Measurements from ENCODE around the gene OMA1.

Gene OMA1

GRCh38 chr1:58456470-58456869 is 90.1 kb downstream of the OMA1 start:
- no peak for DNase-seq

DNA sequence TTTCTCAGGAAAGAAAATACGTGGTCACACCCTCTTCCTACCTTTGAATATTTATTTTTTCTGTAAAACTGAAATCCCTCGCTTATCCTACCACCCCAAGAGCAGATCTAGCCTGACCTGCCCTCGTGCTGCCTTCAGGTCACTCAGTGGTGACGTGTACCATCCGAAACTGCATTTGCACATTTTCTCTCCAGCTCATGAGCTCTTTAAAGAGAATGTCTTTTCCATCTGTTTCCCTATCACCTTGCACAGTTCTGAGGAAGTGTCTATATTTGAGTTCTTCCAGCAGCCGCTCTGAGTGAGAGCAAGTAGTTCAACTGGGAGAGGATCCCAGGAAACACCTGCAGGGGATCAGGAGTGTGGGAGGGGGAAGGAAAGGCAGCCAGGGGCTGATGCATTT is 91.7 kb downstream of the OMA1 start:
- no peak for DNase-seq

DNA sequence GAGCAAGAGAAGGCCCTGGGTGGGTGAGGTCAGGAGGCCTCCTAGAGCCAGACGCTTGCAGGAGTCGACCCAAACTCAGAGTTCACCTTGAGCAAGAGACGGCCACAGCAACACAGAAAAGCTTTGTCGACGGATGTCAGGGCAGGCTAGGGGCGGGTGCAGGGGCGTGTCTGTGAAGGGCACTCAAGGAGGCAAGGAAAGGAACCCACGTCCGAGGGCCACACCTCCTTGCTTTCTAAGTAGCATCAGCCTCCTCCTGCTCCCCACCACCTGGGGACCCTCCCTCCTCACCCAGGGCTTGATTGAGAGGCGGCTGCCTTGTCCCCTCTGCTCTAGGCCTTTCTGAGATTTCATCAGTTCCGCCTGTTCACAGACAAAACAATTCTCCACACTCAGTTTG is 92.1 kb downstream of the OMA1 start:
- DNase-seq = no peak

- DNase-seq = no peak
Measured at GRCh38 chr1:58451560-58452191, 94.8 kb downstream of the OMA1 start.

DNA sequence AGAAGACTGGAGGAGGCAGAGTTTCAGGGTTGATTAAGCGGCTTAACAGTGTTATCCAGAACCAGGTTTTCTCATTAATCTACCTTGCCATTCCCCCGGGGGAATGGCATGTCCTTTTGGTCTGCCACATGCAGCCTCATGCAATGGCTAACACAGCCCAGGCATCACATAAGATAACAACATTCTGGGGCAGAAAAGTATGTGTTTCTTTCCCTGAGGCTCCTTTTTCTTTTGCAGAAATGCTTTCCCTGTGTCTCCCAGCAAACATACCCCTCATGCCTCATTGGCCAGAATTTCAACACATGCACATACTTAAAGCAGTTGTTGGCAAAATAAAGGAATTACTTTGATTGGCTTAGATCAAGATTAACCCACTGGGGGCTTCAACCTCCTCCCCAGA is 98.6 kb downstream of the OMA1 start:
- DNase-seq = no peak

DNA sequence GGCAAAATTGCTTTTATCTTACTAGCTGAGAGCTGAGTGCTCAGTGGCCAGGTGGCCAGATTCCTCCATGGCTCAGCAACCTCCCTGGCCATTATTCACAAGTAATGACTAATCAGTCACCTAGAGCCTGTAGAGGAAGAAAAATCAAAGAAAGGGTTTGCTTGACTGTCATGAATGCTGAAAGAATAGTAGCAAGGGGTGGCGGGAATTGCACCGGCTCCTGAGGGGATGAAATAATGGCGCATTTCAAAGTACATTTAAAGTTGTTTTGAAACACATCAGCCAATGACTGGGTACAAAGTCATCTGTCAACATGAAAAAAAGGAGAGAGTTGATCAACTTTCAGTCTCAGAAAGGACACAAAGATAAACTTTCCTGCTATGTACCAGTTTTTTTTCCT is 99.5 kb downstream of the OMA1 start:
- no peak for DNase-seq

DNA sequence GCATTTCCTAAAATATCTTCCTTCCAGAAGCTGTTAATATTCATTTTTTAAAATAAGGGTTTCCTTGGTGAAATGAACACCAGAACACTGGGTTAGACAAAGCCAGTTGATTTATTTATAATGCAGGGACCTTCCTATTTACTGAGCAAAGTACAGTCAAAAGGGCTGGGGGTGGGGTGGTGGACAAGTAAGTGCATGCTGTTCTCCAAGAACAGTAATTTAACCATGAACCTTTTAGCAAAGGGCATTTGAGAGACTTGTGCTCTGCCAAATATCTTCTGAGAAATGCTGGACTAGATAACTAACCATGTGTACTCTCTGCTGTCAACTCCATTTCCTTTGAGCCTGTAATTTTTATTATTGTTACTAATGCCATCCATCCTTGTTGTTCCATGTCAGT is 100.2 kb downstream of the OMA1 start:
- no peak for DNase-seq

DNA sequence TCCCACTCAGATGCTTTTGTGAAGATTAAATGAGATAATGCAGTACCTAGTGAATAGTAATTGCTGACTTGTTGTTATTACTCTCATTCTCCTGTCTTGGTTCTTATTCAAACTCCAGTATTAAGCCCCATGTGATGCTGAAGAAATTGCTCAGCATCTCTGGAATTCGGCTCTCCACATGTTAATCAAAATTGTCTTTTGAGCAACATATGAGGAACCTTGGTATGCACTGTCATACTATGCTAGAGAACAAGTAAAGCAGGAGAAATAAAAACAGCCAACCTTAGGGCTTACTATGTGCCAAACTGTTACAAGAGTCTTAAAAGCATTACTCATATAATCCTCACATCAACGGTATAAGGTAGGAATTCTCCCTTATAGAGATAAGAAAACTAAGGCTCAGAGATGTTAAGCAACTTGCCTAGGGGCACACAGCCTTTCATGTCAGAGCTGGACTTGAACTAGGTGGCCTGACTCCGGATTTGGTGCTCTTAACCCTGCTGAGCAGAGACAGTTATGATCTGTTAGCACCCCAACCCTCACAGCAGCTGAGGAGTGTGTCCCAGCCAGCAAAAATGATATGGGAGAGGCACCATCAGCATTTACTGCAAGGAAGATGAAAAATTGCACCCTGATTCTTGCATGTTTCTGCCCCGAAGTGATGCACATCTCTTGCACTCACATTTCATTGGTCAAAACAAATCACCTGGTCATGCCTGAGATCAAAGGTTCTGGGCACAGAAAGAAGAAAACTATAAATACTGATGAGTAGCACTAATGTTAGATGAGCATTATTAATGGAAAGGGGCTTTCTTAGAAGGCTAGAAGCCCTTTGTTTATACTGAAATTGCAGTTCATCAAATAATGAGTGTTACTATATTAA is 102.3 kb downstream of the OMA1 start:
- DNase-seq = no peak

DNA sequence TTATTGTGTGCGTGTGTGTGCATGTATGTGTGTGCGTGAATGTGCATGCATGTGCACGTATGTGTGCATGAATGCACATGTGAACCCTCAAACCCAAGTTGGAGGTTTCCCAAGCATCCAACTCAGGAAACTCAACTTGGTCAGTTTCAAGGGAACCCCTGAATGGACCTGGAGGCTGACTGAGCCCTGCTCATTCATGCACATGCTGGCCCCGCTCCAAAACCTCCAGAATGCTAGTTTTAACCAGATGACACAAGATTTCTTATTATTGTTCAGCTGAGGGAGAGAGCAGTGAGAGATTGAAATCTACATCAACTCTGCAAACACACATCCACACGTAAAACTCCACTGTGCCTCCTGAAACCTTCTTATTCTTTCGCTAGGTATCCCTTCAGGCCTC is 104.4 kb downstream of the OMA1 start:
- DNase-seq = no peak

GRCh38 chr1:58441699-58442098 is 104.8 kb downstream of the OMA1 start:
- no peak for DNase-seq

- no peak for DNase-seq
Measured at GRCh38 chr1:58440696-58441095, 105.8 kb downstream of the OMA1 start.

DNA sequence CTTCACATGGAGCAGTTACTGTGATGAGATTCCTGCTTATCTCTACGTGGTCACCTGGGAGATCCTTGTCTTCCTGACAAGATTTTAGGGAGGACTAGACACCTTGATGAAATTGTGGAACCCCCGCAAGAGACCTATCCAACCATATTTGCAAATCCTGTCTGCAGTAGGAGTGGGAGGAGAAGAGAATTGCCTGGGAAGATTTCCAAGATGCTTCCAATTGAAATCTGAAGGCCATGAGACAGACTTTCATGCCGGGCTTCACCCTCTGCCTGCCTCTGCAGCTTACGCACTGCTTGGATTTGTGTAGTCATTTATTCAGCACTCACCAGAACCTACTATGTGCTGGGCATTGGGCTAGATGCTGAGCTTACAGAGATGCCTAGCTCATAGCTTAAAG is 106.6 kb downstream of the OMA1 start:
- no peak for DNase-seq

DNA sequence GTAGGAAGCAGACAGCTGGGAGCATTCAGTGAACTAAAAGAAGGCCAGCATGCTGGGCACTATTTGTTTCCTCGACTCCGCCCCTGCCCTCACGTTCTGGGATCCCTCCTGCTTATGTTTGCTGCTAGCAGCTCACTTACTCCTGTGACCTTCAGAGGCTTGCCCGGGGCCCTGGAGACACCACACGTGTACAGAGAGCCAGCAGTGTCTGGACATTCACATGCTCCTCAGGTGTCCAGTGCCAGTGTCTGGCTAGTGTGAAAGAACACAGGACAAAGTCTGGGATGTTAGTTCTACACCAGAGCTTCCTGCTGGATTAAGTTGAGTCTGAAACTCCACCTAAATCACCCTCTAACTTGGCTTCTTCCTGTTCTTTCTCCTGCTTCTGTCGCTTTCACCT is 108.1 kb downstream of the OMA1 start:
- DNase-seq = no peak

DNA sequence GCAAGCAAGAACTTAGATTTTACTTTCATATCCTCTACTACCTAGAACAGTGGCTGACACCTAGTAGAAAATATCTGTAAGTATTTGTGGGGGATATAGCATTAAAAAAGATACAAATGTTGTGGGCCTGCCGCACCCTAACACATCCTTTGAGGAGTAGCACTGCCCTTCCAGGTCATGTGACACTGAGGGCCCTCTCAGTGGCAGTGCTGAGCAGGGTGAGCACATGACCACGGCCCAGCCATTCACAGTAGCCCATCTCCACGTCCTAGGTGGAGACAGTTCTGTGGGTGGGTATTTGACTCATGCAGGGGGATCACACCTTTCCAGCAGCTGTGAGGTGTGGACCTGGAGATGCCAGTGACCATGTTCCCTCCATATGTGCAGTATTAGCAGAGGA is 108.9 kb downstream of the OMA1 start:
- no peak for DNase-seq

- DNase-seq = no peak
Measured at GRCh38 chr1:58436615-58437297, 109.8 kb downstream of the OMA1 start.

DNA sequence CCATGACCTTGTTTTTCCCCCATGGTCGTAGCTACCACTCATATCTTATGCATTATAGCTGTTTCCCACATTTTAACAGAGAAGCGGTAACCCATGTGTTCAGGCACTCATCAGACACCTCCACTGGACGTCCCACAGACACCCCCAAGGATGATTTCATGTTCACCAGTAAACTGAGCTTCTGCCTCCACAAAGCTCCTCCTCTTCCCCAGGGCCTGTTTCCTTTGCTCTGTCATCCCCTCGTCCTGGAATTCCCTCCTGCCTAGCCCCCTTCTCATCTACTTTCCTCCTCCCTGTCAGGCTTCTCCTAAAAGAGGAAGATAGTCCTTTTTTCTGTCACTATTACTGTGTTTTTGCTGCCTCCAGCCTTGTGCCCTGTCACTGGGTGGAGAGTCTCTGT is 111.2 kb downstream of the OMA1 start:
- DNase-seq = no peak

- DNase-seq = no peak
Measured at GRCh38 chr1:58434607-58435006, 111.9 kb downstream of the OMA1 start.

DNA sequence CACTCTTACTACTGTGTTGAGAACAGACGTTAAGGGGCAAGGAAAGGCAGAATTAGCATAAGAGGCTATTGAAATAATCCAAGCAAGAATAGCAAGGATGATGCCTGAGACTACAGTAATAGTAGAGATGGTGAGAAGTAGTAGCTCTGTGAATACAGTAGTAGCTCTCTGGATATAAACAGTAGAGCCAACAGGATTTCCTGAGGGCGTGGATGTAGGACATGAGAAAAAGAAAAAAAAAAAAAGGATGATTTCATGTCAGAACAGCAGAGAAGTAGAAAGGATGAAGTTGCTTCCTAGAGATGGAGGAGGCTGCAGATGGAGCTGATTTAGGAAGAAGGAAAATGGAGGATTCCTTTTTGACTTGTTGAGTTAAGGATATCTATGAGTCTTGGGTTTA is 112.3 kb downstream of the OMA1 start:
- no peak for DNase-seq

- DNase-seq = no peak
Measured at GRCh38 chr1:58432851-58433668, 113.5 kb downstream of the OMA1 start.

GRCh38 chr1:58431901-58432620 is 114.5 kb downstream of the OMA1 start:
- DNase-seq = no peak
